ENCODE results near the gene HERPUD2. TPM values are rescaled to one million over a fixed set of nuclear protein-coding genes. Genes with fewer than 3 reads are reported as not detected.

The HERPUD2 gene
- total RNA-seq, result 10 to 100 TPM; 23.5 to 41.4 (median 34.7) TPM
- long read RNA-seq, donor 1, transcript HERPUD2-202 (8 exons, 3,057 nt), result major isoform, 14 of 26 reads
- long read RNA-seq, donor 1, partial matches to known transcripts, result 3 of 26 reads
- long read RNA-seq, donor 1, other reads (novel, unspliced or antisense), result 6 of 26 reads
- long read RNA-seq, donor 2, transcript HERPUD2-202 (8 exons, 3,057 nt), result major isoform, 5 of 13 reads
- long read RNA-seq, donor 2, partial matches to known transcripts, result 4 of 13 reads
- long read RNA-seq, donor 2, other reads (novel, unspliced or antisense), result 1 of 13 reads

GRCh38 chr7:35694784-35695472, at the start of gene HERPUD2:
Gene HERPUD2, minus strand, starts transcription at chr7:35695135. Its CDS starts 805 bp downstream, at chr7:35694330.
- Histone ChIP-seq H3K4me3 (peak within 1 kb of the TSS; percentile 87), H3K36me3 (ENCODE audit: low read depth) (no peaks in the 10 kb centered on the region), H3K9me3 (no peaks in the 10 kb centered on the region), H3K4me1 (ENCODE audit: low read depth) (peaks cover 36% of the 10 kb centered on the region)
- intact Hi-C loops (cut with DNase I, micrococcal nuclease), result no loop called here
- peak; percentile 96 for ATAC-seq
- DNase-seq, result peak; percentile 96 to 97 (median 97)
- no peak for TF ChIP-seq CTCF (IDR thresholded peaks at IDR 0.05)

GRCh38 chr7:35738889-35739288, 44.0 kb upstream of the HERPUD2 start:
- no peak for TF ChIP-seq CTCF (IDR thresholded peaks at IDR 0.05)
- no peaks in the 10 kb centered on the region for H3K9me3 ChIP-seq
- H3K4me3 ChIP-seq, result no peak overlapping the region
- no peaks in the 10 kb centered on the region for H3K36me3 ChIP-seq (ENCODE audit: low read depth)
- intact Hi-C loops (cut with DNase I, micrococcal nuclease), result no loop called here
- DNase-seq, result no peak
- ATAC-seq, result no peak
- H3K4me1 ChIP-seq (ENCODE audit: low read depth), result no peaks in the 10 kb centered on the region

GRCh38 chr7:35736725-35737124, 41.8 kb upstream of the HERPUD2 start:
- intact Hi-C loops (cut with DNase I, micrococcal nuclease), result no loop called here
- no peak for TF ChIP-seq CTCF (IDR thresholded peaks at IDR 0.05)
- H3K4me1 ChIP-seq (ENCODE audit: low read depth), result no peaks in the 10 kb centered on the region
- no peak overlapping the region for H3K4me3 ChIP-seq
- H3K36me3 ChIP-seq (ENCODE audit: low read depth), result no peaks in the 10 kb centered on the region
- ATAC-seq (peak; percentile 53), DNase-seq (no peak)
- H3K9me3 ChIP-seq, result no peaks in the 10 kb centered on the region

- Histone ChIP-seq H3K9me3 (no peaks in the 10 kb centered on the region), H3K4me3 (no peak overlapping the region), H3K36me3 (ENCODE audit: low read depth) (no peaks in the 10 kb centered on the region), H3K4me1 (ENCODE audit: low read depth) (no peaks in the 10 kb centered on the region)
- no peak for TF ChIP-seq CTCF (IDR thresholded peaks at IDR 0.05)
- no peak for ATAC-seq
- intact Hi-C loops (cut with DNase I, micrococcal nuclease), result no loop called here
- DNase-seq, result no peak
Observed at GRCh38 chr7:35735396-35735795, 40.5 kb upstream of the HERPUD2 start.

- ATAC-seq, result no peak
- DNase-seq, result no peak
- Histone ChIP-seq H3K9me3 (no peaks in the 10 kb centered on the region), H3K4me3 (no peak overlapping the region), H3K4me1 (ENCODE audit: low read depth) (no peaks in the 10 kb centered on the region), H3K36me3 (ENCODE audit: low read depth) (no peaks in the 10 kb centered on the region)
- TF ChIP-seq CTCF (IDR thresholded peaks at IDR 0.05), result no peak
- intact Hi-C loops (cut with DNase I, micrococcal nuclease), result no loop called here
Observed at GRCh38 chr7:35734001-35734483, 39.1 kb upstream of the HERPUD2 start.

Data from mucosa of descending colon (tissue), 3 donors.